OCI-LY7 (cell line): ENCODE measurements around the gene CNDP2.

Source experiments
- CTCF ChIP-seq: fragments of 200-600 bp; sonication (generic); conservative IDR thresholded peaks from 2 replicates; pipeline ENCODE4 v1.5.1; 2014; ENCODE audit warnings: mild to moderate bottlenecking, antibody characterized with exemption, low read length, moderate library complexity, mixed read lengths
- EZH2phosphoT487 ChIP-seq: fragments of 200-600 bp; sonication (generic); IDR thresholded peaks from 2 replicates; pipeline ENCODE4 v1.6.1; 2018; ENCODE audit warnings: low read depth, borderline replicate concordance, mild to moderate bottlenecking, mixed run types, antibody characterized with exemption, low read length, moderate library complexity, mixed read lengths

GRCh38 chr18:74530584-74530862 is 34.4 kb downstream of the CNDP2 start:
- TF ChIP-seq CTCF (no peak), EZH2phosphoT487 (no peak)
